ENCODE results near the gene LASP1NB.
"Not testable (repeated sequence)": the region's sequence is repeated elsewhere in the genome, so short reads cannot be mapped to it uniquely, and the experiment has no call there.

Gene LASP1NB

GRCh38 chr17:38970128-38970527 is 44.7 kb downstream of the LASP1NB start:
- no peak for DNase-seq

- DNase-seq = no peak
Observed at GRCh38 chr17:38970804-38971203, 45.4 kb downstream of the LASP1NB start.

- not testable (repeated sequence) for DNase-seq
Observed at GRCh38 chr17:38976187-38976551, 50.8 kb downstream of the LASP1NB start.

GRCh38 chr17:38978180-38978579 is 52.8 kb downstream of the LASP1NB start:
- no peak for DNase-seq
